Gastrocnemius medialis (tissue), 4 donors: ENCODE measurements around the gene CMTR2.

Experiments used
- POLR2A ChIP-seq, 2 donors: fragments of 450-650 bp; IDR thresholded peaks; one replicate each; pipeline ENCODE4 v1.6.1; 2017; ENCODE audit warnings: antibody characterized with exemption in 2 of 2, mild to moderate bottlenecking in 2 of 2, moderate library complexity in 2 of 2
- TF ChIP-seq, protein P1 (sequence below), 5 experiments: fragments of 450-650 bp in 3 of 5; fragments of 200-600 bp in 2 of 5; sonication (generic) in 2 of 5; IDR thresholded peaks in 4 of 5; conservative IDR thresholded peaks in 1 of 5; 1 replicate in 4 of 5; 2 replicates in 1 of 5; pipeline ENCODE4 v1.5.1; 2016 to 2019; ENCODE audit warnings: antibody characterized with exemption in 5 of 5, mild to moderate bottlenecking in 3 of 5, moderate library complexity in 3 of 5

DNA sequence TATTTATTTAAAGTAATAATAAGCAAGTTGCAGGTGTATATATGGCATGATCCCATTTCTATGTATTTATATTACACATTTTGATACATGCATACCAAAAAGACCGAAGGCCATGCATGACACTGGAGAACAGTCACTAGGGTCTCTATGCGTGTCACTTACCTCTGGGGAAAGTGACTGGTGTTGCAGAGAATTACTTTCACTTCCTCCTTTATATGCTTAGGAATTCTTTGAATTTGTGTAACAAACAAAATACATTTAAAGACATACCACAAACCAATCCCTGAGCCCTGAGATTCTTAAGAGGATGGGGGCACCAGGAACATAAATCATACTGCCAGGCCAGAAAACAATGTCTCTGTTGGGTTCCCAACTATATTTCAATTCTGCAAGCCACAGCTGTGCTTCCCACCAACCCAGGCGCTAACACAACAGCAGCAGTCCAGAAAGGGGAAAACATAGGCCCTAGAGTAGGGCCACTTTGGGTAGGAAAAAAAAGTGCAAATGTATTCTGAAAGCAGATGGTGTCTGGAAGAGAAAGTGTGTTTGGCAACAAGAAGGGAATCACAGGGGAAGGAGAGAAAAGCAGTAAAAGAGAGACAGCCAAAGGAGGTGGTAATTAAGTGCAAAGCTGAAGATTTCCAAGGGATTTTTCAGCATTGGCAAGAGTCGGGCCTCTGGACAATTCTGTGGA lies 34.2 kb downstream of the CMTR2 start:
- TF ChIP-seq, protein P1, sequence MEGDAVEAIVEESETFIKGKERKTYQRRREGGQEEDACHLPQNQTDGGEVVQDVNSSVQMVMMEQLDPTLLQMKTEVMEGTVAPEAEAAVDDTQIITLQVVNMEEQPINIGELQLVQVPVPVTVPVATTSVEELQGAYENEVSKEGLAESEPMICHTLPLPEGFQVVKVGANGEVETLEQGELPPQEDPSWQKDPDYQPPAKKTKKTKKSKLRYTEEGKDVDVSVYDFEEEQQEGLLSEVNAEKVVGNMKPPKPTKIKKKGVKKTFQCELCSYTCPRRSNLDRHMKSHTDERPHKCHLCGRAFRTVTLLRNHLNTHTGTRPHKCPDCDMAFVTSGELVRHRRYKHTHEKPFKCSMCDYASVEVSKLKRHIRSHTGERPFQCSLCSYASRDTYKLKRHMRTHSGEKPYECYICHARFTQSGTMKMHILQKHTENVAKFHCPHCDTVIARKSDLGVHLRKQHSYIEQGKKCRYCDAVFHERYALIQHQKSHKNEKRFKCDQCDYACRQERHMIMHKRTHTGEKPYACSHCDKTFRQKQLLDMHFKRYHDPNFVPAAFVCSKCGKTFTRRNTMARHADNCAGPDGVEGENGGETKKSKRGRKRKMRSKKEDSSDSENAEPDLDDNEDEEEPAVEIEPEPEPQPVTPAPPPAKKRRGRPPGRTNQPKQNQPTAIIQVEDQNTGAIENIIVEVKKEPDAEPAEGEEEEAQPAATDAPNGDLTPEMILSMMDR (IDR thresholded peaks at IDR 0.05 in 4 of 5, conservative IDR thresholded peaks at IDR 0.05 in 1 of 5), result no peak
- TF ChIP-seq POLR2A (IDR thresholded peaks at IDR 0.05), result no peak
